Measurements from ENCODE around the gene GADD45G. TPM values are rescaled to one million over a fixed set of nuclear protein-coding genes. Genes with fewer than 3 reads are reported as not detected.

GADD45G gene, protein sequence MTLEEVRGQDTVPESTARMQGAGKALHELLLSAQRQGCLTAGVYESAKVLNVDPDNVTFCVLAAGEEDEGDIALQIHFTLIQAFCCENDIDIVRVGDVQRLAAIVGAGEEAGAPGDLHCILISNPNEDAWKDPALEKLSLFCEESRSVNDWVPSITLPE
- total RNA-seq: 54.0 TPM
- long read RNA-seq, transcript GADD45G-201 (4 exons, 1,065 nt): major isoform, 138 of 157 reads
- long read RNA-seq, partial matches to known transcripts: 11 of 157 reads
- long read RNA-seq, other reads (novel, unspliced or antisense): 7 of 157 reads

- intact Hi-C loops (cut with micrococcal nuclease): loop anchor here (5.0 kb wide), 1 partner anchor 312 kb away; no protein-coding TSS in a partner anchor
Measured at GRCh38 chr9:89604729-89605464, at the start of gene GADD45G. GADD45G (plus strand) TSS chr9:89605012; CDS start chr9:89605122, 110 bp downstream.

GRCh38 chr9:89555036-89555415, 49.8 kb upstream of the GADD45G start:
- intact Hi-C loops (cut with micrococcal nuclease): no loop called here
- no peak for DNase-seq
- no peak for ATAC-seq

More at GRCh38 chr9:89604729-89605464, at the start of gene GADD45G:
- peak; percentile 72 for ATAC-seq
- DNase-seq: peak; percentile 94

- intact Hi-C loops (cut with micrococcal nuclease): no loop called here
- ATAC-seq: no peak
- DNase-seq: no peak
Measured at GRCh38 chr9:89555451-89556375, 49.1 kb upstream of the GADD45G start.

- intact Hi-C loops (cut with micrococcal nuclease): no loop called here
- DNase-seq (no peak), ATAC-seq (no peak)
Measured at GRCh38 chr9:89558196-89558899, 46.5 kb upstream of the GADD45G start.

DNA sequence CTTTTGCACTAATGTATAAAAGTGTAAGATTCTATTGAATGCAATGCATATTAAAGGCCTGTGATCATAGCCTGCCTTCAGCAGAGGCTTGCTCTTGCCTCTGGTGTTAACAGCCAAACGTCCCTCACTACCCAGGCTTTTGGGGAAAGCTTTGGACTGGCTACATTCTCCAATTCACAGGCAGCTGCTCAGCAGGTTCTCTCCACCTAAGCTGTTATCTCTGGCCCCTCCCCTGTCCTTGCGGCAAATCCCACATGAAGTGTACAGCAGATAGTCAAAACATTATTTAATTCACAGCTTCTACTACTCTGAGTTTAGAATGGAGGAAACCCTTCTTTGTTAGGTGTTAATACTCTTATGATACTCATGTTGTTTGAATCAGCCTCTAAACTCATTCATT, 45.9 kb upstream of the GADD45G start:
- intact Hi-C loops (cut with micrococcal nuclease): no loop called here
- ATAC-seq: no peak

DNA sequence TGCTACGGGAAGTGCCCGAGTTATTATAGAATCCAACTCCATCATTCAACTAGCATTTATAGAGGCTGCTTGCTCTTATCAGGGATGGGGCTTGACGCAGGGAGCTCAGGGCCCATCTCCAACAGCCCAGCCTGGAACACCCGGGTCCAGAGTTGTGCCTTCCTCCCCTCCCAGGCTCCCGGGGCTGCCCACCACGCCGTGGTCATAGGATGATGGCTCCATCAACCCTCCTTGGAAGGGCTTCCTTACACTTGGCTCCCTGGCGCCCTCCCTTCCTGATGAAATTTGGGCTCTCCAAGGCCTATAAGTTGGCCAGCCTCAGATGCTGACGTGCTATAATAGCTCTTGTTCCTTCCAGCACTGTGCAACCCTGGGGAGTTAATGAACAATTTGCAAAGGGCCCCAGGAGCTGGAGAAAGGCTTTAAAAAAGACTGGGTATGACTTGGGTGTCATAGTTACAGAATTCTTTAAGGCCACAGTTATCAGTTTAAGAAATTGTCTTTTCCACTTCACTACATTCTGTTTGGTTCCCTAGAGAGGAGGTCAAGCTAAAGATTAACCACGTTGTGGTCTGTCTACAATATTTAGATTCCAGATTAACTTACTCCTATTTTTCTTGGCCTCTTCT, 42.5 kb upstream of the GADD45G start:
- intact Hi-C loops (cut with micrococcal nuclease): no loop called here
- ATAC-seq (no peak), DNase-seq (no peak)

More for the DNA sequence above, 45.9 kb upstream of the GADD45G start:
- DNase-seq: no peak

GRCh38 chr9:89563571-89564345, 41.1 kb upstream of the GADD45G start:
- intact Hi-C loops (cut with micrococcal nuclease): no loop called here
- no peak for DNase-seq
- no peak for ATAC-seq

DNA sequence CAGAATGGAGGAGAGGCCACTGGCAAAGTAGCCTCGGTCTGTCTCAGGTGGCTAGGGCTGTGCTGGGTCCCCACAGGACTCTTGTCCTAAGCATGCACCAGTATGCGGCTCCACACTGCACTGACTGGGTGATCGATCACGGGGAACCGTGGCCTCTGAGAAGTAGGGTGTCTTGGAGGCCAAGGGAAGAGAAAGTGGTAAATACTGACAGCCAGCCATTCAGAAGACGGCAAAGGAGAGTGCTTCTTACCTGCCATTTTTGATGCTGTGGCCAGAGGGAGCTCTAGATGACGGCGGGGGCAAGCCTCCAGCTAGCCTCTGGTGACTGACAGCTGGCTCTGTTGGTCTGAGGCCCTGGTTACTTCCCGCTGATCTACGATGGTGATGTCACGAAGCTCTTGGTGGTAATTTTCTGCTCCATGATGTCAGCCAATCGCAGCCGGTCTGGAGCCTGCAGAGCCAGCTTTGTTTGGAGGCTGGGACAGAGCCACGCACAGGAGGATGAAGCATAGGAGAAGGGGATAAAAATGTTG, 40.4 kb upstream of the GADD45G start:
- intact Hi-C loops (cut with micrococcal nuclease): no loop called here
- DNase-seq: no peak
- ATAC-seq: no peak

DNA sequence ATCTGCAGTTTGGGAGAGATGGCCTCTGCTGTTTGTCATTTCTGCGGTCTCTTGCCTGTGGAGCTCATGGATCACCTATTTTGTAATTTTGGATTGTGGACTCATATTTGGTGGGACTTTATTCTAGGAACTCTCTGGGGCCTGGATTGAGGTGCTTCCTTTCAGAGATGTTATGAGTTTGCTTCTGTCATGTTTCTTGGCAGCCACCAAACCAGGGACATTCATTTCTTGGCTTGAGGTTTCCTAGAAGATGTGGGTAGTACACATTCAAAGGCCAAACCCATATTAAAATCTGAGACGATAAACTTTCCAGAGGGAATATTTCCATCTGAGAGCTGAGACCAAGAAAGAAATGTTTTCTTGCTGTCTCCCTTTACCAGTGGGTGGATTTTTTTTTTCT, 37.2 kb upstream of the GADD45G start:
- ATAC-seq (no peak), DNase-seq (no peak)
- intact Hi-C loops (cut with micrococcal nuclease): no loop called here

DNA sequence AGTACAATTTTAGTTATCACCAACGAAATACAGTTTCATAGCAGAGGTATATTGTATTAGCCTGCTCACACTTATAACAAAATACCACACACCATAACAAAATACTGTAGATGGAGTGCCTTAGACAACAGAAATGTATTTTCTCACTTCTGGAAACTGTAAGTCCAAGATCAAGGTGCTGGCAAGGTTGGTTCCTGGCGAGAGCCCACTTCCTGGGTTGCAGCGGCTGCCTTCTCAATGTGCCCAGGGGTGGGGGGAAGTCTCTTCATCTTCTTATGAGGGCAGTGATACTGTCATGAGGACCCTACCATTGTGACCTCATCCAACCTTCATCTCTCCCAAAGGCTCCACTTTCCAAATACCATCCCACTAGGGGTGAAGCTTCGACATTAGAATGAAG, 30.5 kb upstream of the GADD45G start:
- intact Hi-C loops (cut with micrococcal nuclease): no loop called here
- DNase-seq (no peak), ATAC-seq (no peak)

GRCh38 chr9:89576404-89576839, 28.4 kb upstream of the GADD45G start:
- ATAC-seq (no peak), DNase-seq (no peak)
- intact Hi-C loops (cut with micrococcal nuclease): no loop called here

DNA sequence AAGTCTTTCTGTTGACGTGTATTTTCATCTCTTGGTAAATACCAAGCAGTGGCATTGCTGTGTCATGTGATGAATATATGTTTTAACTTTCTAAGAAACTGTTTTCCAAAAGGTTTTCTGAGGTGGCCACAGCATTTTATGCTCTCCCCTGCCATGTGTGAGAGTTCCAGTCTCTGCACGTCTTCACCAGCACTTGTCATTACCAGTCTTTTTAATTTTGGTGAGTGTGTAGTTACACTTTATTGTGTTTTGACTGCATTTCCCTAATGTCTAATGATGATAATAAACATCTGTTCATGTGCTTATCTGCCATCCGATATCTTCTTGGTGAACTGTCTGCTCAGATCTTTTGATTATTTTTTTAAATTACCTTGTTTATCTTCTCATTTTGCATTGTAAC, 27.4 kb upstream of the GADD45G start:
- intact Hi-C loops (cut with micrococcal nuclease): no loop called here
- ATAC-seq (no peak), DNase-seq (no peak)

DNA sequence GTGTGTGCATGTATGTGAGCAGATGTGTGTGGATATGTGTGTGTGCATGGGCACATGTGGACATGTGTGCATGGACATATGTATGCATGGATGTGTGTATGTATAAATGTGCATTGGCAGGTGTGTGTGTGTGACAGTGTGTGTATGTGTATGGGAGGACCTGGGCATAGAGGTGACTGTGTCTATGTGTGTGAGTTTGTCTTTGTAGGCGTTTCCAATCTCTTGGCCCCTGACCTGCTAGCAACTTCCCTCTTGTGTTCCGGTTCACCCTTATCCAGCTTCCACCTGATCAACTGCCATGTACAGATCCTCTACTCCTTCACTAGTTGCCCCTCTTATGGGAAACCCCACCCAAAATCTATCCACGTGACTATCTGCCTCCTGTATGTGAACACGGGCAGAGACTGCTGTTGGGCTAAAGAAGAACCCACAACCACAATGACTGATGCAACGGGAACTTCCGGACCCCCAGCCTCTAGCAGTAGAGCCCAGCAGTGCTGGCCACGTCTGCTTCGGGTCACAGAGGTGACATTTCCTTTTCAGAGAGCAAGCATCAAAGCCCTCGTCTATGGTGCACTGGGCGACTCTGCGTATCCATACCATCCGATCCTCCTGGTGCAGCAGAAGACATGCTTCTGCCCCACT, 24.9 kb upstream of the GADD45G start:
- DNase-seq (no peak), ATAC-seq (no peak)
- intact Hi-C loops (cut with micrococcal nuclease): no loop called here

DNA sequence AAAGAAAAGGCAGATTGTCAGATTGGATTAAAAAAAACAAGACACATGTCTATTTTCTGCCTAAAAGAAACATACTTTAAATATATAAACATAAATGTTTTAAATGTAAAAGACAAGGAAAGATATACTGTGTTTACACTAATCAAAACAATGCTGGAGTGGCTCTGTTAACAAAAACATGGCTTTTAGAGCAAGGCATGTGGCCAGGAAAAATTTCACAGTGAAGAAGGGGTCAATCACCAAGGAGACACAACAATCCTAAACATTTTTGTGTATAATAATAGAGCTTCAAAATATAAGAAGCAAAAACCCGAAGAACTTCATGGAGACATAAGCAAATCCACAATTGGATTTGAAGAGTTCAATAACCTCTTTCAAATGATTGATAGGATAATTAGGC, 18.5 kb upstream of the GADD45G start:
- no peak for DNase-seq
- ATAC-seq: no peak
- intact Hi-C loops (cut with micrococcal nuclease): no loop called here

DNA sequence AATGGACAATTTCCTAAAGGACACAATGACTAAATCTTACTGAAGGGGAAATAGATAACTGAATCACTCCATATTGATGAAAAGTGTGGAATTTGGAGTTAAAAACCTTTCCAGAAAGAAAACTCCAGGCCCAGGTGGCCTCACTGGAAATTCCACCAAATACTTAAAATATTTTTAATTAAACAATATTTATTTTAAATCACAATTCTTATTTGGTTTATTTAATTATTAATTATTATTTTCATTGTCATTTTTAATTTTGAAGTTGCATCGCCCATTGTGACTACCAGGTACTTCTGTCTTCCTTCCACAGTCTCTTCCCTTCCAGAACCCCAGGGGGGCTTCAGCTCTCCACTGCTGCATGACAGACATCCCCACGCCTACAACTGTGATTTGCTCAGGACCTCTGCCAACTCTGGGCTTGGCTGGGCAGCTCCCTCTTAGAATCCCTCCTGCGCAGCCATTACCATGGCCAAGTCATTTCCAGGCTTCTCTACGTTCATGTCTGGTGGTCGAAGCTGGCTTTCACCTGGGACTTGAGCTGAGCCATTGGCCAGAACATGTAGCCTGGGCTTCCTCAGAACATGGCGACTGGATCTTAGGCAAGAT, 16.4 kb upstream of the GADD45G start:
- intact Hi-C loops (cut with micrococcal nuclease): no loop called here
- no peak for DNase-seq
- no peak for ATAC-seq

DNA sequence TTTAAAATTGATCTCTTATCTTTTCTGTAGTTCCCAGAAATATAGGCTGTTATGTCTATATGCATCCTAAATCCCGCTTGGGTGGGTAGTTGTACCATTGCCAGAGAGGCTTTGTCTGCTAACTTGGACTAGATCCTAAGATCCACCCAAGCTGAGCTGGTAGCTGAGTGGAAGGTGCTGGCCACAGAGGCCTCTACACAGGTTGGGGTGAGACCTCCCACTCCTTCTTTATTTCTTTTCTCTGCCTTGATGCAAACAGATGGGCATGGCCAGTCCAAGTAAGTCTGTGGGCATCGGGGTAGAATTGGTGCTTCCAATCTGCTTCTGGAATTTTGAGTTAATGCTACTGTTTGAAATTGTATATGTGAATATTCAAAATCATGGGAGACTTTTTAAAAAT, 14.4 kb upstream of the GADD45G start:
- intact Hi-C loops (cut with micrococcal nuclease): no loop called here
- ATAC-seq (no peak), DNase-seq (no peak)
